CD4-positive, alpha-beta T cell (primary cell): ENCODE data around the gene CCDC33. TPM values are rescaled to one million over a fixed set of nuclear protein-coding genes. Genes with fewer than 3 reads are reported as not detected.

Experiments used
- ATAC-seq: fragments of 200-7000 bp; cut with Tn5 transposase; one replicate; pipeline ENCODE4 v1.10.0; 2022; ENCODE audit warnings: mild to moderate bottlenecking; ENCODE audit not compliant: poor library complexity
- CTCF ChIA-PET: fragments of 350-600 bp; sonication (Branson Sonifier 250); formaldehyde crosslinking; loops from one replicate; lab custom pipeline; 2021; ENCODE audit warnings: antibody characterized with exemption, inconsistent platforms; lab: Charles Lee
- POLR2A ChIA-PET: fragments of 350-600 bp; sonication (Branson Sonifier 250); formaldehyde crosslinking; loops from one replicate; lab custom pipeline; 2021; ENCODE audit warnings: antibody characterized with exemption, inconsistent platforms; lab: Charles Lee
- DNase-seq, 14 experiments: peaks; one replicate each; pipeline ENCODE4 v3.0.0-alpha.2; 2013 to 2020; ENCODE audit warnings: mixed read lengths in 2 of 14
- H3K27ac ChIP-seq, 2 donors: one replicate each; pipeline versions ENCODE4 v1.5.1 to v1.7.0; 2013; ENCODE audit warnings: low read length in 2 of 2, low read depth in 1 of 2, mild to moderate bottlenecking in 1 of 2
- H3K27me3 ChIP-seq, 2 experiments: 1 replicate in 1 of 2; 2 replicates in 1 of 2; pipeline versions ENCODE4 v1.6.1 to v1.7.0; 2013; ENCODE audit warnings: low read length in 2 of 2, control low read depth in 1 of 2, mild to moderate bottlenecking in 1 of 2, moderate library complexity in 1 of 2; ENCODE audit not compliant: insufficient read depth in 2 of 2, control insufficient read depth in 1 of 2
- H3K36me3 ChIP-seq: one replicate; pipeline ENCODE4 v1.6.1; 2013; ENCODE audit warnings: low read length, control low read depth; ENCODE audit not compliant: insufficient read depth
- H3K4me1 ChIP-seq: one replicate; pipeline ENCODE4 v1.6.1; 2013; ENCODE audit warnings: low read length, control low read depth; ENCODE audit not compliant: insufficient read depth
- H3K4me3 ChIP-seq: one replicate; pipeline ENCODE4 v1.5.1; 2013; ENCODE audit warnings: mild to moderate bottlenecking, low read length, moderate library complexity
- H3K9me3 ChIP-seq, 2 experiments: 1 replicate in 1 of 2; 2 replicates in 1 of 2; pipeline versions ENCODE4 v1.6.1 to v1.7.0; 2013; ENCODE audit warnings: low read length in 2 of 2, mild to moderate bottlenecking in 2 of 2, control low read depth in 1 of 2, moderate library complexity in 1 of 2; ENCODE audit not compliant: control insufficient read depth in 1 of 2, insufficient read depth in 1 of 2
- H3K27ac Mint-ChIP-seq: one replicate; pipeline ENCODE4 v1.8.0; 2020; ENCODE audit warnings: mixed read lengths
- H3K27me3 Mint-ChIP-seq: one replicate; pipeline ENCODE4 v1.8.0; 2021; ENCODE audit warnings: mixed read lengths
- H3K36me3 Mint-ChIP-seq: one replicate; pipeline ENCODE4 v1.8.0; 2021; ENCODE audit warnings: low read depth, mixed read lengths
- H3K4me1 Mint-ChIP-seq: one replicate; pipeline ENCODE4 v1.8.0; 2021; ENCODE audit warnings: low read depth, mixed read lengths
- H3K4me3 Mint-ChIP-seq: one replicate; pipeline ENCODE4 v1.8.0; 2020; ENCODE audit warnings: mild to moderate bottlenecking, mixed read lengths
- H3K9me3 Mint-ChIP-seq: one replicate; pipeline ENCODE4 v1.8.0; 2020; ENCODE audit warnings: mixed read lengths
- CTCF ChIP-seq: fragments of 200-600 bp; IDR thresholded peaks from one replicate; pipeline ENCODE4 v1.8.0; 2022; ENCODE audit warnings: antibody characterized with exemption, mild to moderate bottlenecking
- intact Hi-C, 2 experiments: fragments of 100-400 bp; cut with DNase I in 1 of 2; cut with micrococcal nuclease in 1 of 2; formaldehyde crosslinking; loops; one replicate each; pipeline versions ENCODE4 v1.15.1 to v1.9.0; 2023 to 2025; cut with DNase I, micrococcal nuclease
- total RNA-seq, 174 experiments: library from RNA in 2 of 174; stranded (reverse) in 2 of 174; gene quantifications; one replicate each; pipeline ENCODE4 v1.2.3 and lab custom pipeline; 2021 to 2026

The CCDC33 gene
- total RNA-seq, 2 experiments from 2014 or later: not detected

DNA sequence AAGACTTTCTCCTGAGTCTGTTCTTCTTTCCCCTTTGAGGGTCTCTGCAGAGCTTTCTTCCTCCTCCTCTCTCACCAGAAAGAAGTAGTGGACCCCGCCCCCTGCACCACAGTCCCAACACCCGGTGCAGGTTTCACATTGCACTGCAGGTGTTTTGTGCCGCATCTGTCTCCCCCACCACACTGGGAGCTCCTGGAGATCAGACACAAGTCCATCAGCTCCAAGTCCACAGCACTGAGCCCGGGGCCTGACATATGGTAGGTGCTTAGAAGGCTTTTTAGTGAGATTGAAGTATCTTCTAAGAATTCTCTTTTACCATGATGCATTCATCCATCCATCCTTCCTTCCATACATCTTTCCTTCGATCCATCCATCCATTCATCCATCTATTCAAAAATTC, 43.4 kb upstream of the CCDC33 start:
- Mint-ChIP-seq H3K4me3 (no peak overlapping the region), H3K27me3 (no peaks in the 10 kb centered on the region), H3K27ac (no peak overlapping the region), H3K4me1 (no peaks in the 10 kb centered on the region), H3K9me3 (no peaks in the 10 kb centered on the region), H3K36me3 (no peaks in the 10 kb centered on the region)
- ChIA-PET CTCF (no interaction called here), POLR2A (no interaction called here)
- Histone ChIP-seq H3K27me3 (no peaks in the 10 kb centered on the region), H3K36me3 (no peaks in the 10 kb centered on the region), H3K9me3 (no peaks in the 10 kb centered on the region), H3K27ac (no peak overlapping the region), H3K4me1 (no peaks in the 10 kb centered on the region), H3K4me3 (no peak overlapping the region)
- no peak for TF ChIP-seq CTCF
- intact Hi-C loops: no loop called here
- DNase-seq (no peak), ATAC-seq (no peak)

GRCh38 chr15:74193299-74193718, 42.8 kb upstream of the CCDC33 start:
- no peak for TF ChIP-seq CTCF
- no peak for DNase-seq
- Mint-ChIP-seq H3K36me3 (no peaks in the 10 kb centered on the region), H3K4me3 (no peak overlapping the region), H3K4me1 (no peaks in the 10 kb centered on the region), H3K9me3 (no peaks in the 10 kb centered on the region), H3K27ac (no peak overlapping the region), H3K27me3 (no peaks in the 10 kb centered on the region)
- Histone ChIP-seq H3K4me3 (no peak overlapping the region), H3K27ac (no peak overlapping the region), H3K27me3 (no peaks in the 10 kb centered on the region), H3K9me3 (no peaks in the 10 kb centered on the region), H3K36me3 (no peaks in the 10 kb centered on the region), H3K4me1 (no peaks in the 10 kb centered on the region)
- ATAC-seq: no peak
- ChIA-PET POLR2A (no interaction called here), CTCF (no interaction called here)
- intact Hi-C loops: no loop called here

- Mint-ChIP-seq H3K36me3 (no peaks in the 10 kb centered on the region), H3K27me3 (no peaks in the 10 kb centered on the region), H3K4me1 (no peaks in the 10 kb centered on the region), H3K27ac (no peak overlapping the region), H3K4me3 (no peak overlapping the region), H3K9me3 (no peaks in the 10 kb centered on the region)
- no peak for TF ChIP-seq CTCF
- no peaks in the 10 kb centered on the region for H3K36me3 ChIP-seq
- no peak for DNase-seq
- H3K4me3 ChIP-seq: no peak overlapping the region
- ATAC-seq: no peak
- no peak overlapping the region for H3K27ac ChIP-seq
- no peaks in the 10 kb centered on the region for H3K9me3 ChIP-seq
- intact Hi-C loops: no loop called here
- H3K27me3 ChIP-seq: no peaks in the 10 kb centered on the region
- ChIA-PET CTCF (no interaction called here), POLR2A (no interaction called here)
- H3K4me1 ChIP-seq: no peaks in the 10 kb centered on the region
These were observed 42.2 kb upstream of the CCDC33 start for GRCh38 chr15:74193905-74194304.
